Skin of body (tissue), 2 donors: ENCODE measurements around the gene TMEM128. TPM values are rescaled to one million over a fixed set of nuclear protein-coding genes. Genes with fewer than 3 reads are reported as not detected.
A peak's percentile ranks its signal among the peaks of the same experiment; 100 is the strongest.
"Not testable (repeated sequence)": the region's sequence is repeated elsewhere in the genome, so short reads cannot be mapped to it uniquely, and the experiment has no call there.

Source experiments
- DNase-seq: peaks from one replicate; lab custom pipeline; 2025; lab: John Stamatoyannopoulos, UW
- total RNA-seq: library from RNA; depleted of rRNA; stranded (reverse); fragments of >200 nt; gene quantifications from one replicate; pipeline ENCODE4 v1.2.3, GENCODE V29; 2014

Gene TMEM128
- total RNA-seq, 1 donor from 2014 or later: 20.3 TPM

DNA sequence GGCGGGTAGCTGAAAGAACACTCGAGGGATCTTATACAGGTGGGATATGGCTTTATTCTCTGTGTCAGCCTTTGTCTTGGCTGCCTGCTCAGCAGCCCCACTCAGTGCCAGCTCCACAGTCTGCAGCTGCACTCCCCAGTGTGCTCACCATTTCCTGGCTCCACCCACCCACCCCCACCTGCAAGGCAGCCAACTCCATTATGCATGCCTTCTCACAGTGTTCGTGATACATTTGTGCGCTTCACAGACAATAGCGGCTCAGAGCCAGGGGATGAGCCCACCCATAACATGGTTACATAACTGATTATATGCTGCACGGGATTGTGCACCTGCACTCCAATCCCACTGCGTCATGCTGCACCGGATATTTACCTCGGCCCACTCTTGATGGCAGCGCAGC is 8.8 kb upstream of the TMEM128 start:
- DNase-seq: no peak

DNA sequence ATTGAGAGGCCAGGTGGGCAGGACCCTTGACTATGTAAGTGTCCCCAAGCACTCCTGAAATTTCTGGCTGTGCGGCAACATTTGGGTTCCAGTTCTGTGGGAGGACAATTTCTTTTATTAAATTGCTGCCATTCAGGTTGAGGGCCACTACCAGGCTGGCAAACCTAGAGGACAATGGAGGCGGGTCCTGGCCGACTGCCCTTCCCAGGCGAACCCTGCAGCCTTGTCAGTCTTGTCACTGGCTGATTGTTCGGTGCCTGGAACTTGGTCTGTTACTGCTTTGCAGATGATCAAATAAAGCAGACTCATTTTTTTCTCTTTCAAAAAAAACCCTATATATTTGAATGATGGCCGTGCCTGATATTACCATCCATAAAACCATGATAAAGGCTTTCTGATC is 6.6 kb upstream of the TMEM128 start:
- no peak for DNase-seq

- DNase-seq: no peak
These were observed 6.2 kb upstream of the TMEM128 start for GRCh38 chr4:4254199-4254598.

DNA sequence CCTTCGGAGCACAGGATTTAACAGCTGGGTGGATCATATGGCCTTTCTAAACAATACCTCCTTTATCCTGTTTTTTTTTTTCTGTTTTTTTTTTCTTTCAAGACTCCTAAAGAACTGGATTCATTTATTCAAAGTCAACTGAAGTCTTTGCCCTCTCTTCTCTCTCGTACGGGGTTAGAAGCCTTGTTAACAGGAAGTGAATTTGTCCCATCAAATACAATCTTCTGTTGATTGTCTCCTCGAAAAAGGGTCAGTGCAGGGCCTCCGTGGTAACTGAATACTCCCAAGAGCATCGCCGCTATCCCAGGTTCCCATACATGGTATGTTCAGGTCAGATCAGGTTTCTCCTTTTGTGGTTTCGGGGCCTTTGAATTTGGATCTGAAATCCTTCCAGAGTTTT is 1.8 kb upstream of the TMEM128 start:
- no peak for DNase-seq

GRCh38 chr4:4249342-4249741 is 1.3 kb upstream of the TMEM128 start:
- DNase-seq: not testable (repeated sequence)

DNA sequence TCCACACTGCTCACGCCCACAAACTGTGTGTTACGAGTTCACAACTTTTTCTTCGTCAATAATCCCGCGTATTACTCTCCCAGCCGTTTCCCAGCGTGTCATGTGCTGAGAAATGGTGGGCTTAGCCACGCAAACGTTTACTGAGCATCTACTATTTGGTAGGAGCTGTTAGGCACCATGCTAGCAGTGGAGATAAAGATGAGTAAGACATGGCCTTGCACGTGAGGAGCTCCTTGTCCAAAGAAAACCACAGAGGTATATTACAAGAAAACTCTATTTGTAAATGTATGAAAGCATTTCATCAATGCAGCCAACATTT is 821 bp upstream of the TMEM128 start:
- DNase-seq: no peak

DNA sequence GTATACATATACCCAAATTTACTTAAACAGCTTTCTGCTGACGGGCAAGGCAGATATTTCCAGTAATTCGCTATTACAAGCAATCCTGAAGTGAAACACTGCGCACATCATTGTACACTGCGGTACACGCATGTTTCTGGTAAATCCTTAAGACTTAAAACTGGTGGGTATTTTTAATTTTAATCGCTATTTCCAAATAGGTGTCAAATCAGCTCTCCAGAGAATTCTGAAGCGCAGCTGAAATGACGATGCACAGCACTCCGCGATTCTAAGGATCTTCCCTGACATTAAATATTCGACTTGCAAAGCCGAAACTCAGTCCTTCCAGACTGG is 361 bp downstream of the TMEM128 start:
- peak; percentile 28 for DNase-seq

GRCh38 chr4:4245172-4245571 is 2.9 kb downstream of the TMEM128 start:
- no peak for DNase-seq

DNA sequence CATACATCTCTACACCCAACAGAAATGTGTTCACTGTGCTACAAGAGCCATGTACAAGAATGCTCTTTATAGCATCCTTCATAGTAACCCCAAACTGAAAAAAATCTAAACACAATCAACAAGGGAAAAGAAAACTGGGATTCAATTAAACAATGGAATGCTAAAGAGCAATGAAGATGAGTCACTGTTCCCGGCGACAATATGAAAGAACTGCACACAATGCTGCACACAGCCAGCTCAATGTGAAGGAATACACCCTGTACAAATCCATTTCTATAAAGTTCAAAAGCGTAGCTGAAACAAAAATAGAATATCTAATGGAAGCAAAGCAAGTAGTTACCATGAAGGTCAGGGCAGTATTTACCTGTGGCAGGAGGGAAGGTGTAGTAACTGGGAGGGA is 8.5 kb downstream of the TMEM128 start:
- DNase-seq: not testable (repeated sequence)

DNA sequence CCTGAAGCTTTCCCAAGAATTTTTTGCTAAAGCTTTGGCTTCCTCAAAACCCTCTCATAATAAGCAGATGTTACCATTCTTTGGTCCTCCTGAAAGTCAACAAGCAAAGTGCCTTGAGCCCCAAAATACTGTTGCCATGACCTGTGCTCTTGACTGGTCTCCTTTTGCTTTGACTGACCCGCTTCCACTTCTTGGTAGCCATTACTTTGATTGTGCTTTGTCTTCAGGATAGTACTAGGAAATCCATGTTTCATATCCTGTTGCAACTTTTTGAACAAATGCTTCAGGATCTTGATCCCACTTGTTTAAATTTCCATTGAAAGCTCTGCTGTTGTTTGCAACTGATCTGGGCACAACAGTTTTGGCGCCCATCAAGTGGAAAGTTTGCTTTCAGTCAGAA is 14.4 kb downstream of the TMEM128 start:
- no peak for DNase-seq

GRCh38 chr4:4228356-4228668 is 19.7 kb downstream of the TMEM128 start:
- no peak for DNase-seq

DNA sequence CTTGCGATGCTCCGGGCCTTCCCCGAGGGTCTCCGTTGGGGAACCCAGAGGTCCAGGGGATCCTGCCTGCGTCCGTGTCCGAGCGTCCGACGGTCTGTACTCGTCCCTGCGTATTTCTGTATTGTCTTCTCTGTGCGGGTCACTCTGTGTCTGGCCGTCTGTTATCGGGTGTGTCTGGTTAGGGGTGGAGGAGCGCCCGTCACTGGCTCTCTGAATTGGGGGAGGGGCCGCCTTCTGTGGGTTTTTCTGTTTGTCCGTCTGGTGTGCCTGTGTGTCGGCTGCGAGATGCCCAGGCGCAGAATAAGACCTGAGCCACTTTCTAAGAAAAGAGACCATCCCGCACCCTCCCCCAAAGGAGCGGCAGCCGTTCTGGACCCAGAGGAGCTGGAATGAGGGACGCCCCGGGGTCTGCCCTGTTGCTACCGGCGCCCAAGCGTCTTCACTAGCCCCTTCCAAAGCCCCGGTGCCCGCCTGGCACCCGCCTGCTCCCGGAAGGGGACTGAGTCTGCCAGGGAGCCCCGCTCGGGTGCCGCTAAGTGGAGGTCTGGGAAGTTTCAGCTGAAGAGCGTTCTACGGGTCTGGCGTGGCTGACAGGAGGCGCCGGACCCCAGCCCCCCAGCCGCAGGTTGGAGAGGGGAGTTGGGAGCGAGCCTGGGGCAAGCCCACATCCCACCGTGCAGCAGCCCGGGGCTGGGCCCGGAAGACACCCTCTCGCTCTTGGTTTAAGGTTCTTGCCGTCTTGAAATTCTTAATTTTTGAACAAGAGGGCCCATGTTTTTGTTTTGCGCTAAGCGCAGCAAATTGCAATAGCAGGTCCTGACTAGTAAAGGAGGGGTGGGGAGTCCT is 20.3 kb downstream of the TMEM128 start:
- no peak for DNase-seq

- no peak for DNase-seq
These were observed 21.2 kb downstream of the TMEM128 start, which contains the start of gene OTOP1 for GRCh38 chr4:4226606-4227438. Gene OTOP1, minus strand, starts transcription at chr4:4226929. Its CDS starts 65 bp downstream, at chr4:4226864.

DNA sequence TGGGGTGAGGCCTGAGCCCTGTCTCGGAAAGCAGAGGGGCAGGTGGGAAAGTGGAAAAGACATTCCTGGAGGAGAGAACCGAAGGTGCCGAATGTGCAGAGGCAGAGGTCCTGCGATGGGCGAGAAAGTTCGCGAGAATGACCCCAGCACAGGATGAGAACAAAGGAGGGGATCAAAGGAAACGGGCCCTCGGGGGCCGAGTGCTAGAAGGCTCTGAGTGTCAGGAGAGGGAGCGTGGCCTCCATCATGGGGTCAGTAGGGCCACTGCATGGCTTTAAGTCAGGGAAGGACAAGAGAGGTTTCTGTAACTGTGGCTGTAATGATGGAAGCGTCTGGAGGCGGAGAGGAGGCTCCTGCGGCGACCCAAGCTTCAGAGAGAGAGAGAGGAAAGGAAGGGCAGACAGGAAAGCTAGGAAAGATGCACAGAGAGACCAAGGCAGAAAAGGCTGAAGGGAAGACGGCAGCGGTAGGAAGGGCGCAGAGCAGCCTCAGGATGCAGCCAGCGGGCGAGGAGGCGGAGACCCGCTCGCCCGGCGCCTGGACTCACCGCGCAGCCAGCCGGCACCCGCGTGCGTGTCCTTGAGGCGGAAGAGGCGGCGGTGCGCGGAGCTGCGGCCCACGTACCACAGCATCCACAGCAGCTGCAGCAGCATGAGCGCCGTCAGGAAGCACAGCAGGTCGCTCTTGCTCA is 22.0 kb downstream of the TMEM128 start:
- no peak for DNase-seq

GRCh38 chr4:4217113-4217512 is 30.9 kb downstream of the TMEM128 start:
- DNase-seq: no peak

GRCh38 chr4:4216648-4217047 is 31.4 kb downstream of the TMEM128 start:
- DNase-seq: no peak

- DNase-seq: not testable (repeated sequence)
These were observed 34.3 kb downstream of the TMEM128 start for GRCh38 chr4:4213674-4214073.

DNA sequence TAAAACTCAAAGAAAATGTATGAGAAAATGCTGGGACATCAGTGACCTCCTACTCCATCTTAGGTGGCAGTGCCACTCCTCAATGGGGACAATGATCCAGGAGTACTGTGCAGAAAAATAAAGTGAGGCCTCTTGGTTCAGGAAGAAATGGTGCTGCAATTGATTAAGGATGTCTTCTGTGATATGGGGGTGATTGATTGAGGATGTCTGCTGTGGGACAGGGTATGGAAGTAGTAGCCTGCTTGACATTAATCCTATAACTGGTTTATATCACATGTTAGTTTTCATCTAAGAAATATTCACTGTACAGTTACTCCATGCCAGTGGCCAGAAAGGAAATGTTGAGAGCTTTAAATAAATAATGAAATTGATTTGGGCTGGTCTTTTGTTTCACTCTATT is 41.8 kb downstream of the TMEM128 start:
- DNase-seq: no peak

GRCh38 chr4:4204401-4204745 is 43.6 kb downstream of the TMEM128 start:
- DNase-seq: no peak

- DNase-seq: no peak
These were observed 44.2 kb downstream of the TMEM128 start for GRCh38 chr4:4203688-4204400.

DNA sequence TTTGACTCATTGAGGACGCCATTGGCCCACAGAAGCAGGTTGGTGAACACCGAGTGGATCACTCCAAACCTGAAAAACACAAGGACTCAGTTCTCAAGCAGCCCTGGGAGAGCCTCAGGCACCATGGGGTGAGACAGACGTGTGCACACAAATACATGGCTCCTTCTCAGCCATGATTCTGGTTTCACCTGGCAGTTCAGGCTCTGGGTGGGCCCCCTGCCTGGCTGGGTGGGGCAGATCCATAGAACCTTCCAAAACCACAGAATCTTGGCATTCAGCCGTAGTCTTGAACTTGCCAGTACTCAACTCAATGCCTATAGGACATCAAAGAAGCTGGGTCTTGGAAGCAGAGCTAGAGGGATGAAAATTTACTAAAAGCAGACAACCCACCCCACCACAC is 45.5 kb downstream of the TMEM128 start:
- DNase-seq: no peak

GRCh38 chr4:4200624-4201023 is 47.4 kb downstream of the TMEM128 start:
- no peak for DNase-seq
